Transverse colon (tissue), 4 donors: ENCODE data around the gene C10orf95. TPM values are rescaled to one million over a fixed set of nuclear protein-coding genes. Genes with fewer than 3 reads are reported as not detected.
A peak's percentile ranks its signal among the peaks of the same experiment; 100 is the strongest.
"Not testable (repeated sequence)": the region's sequence is repeated elsewhere in the genome, so short reads cannot be mapped to it uniquely, and the experiment has no call there.

ENCODE experiments used
- DNase-seq: peaks from one replicate; pipeline ENCODE4 v3.0.0-alpha.2; 2019
- H3K27ac ChIP-seq, 4 donors: fragments of 200-600 bp; sonication (generic); 2 replicates each; pipeline ENCODE4 v1.5.1; 2016 to 2018; ENCODE audit warnings: inconsistent platforms in 4 of 4
- H3K27me3 ChIP-seq: fragments of 200-600 bp; sonication (generic); 2 replicates; pipeline ENCODE4 v1.5.1; 2017; ENCODE audit warnings: inconsistent platforms
- H3K36me3 ChIP-seq, 4 donors: fragments of 200-600 bp; sonication (generic); 2 replicates each; pipeline ENCODE4 v1.5.1; 2017 to 2019; ENCODE audit warnings: inconsistent platforms in 4 of 4
- H3K4me1 ChIP-seq, 4 donors: fragments of 200-600 bp; sonication (generic); 2 replicates each; pipeline ENCODE4 v1.5.1; 2017 to 2020; ENCODE audit warnings: inconsistent platforms in 4 of 4
- H3K4me3 ChIP-seq, 4 donors: fragments of 200-600 bp; sonication (generic); 1 replicate in 1 of 4; 2 replicates in 3 of 4; pipeline versions ENCODE4 v1.5.1 to v1.6.1; 2017 to 2019; ENCODE audit warnings: inconsistent platforms in 4 of 4
- H3K9me3 ChIP-seq, 2 donors: fragments of 200-600 bp; sonication (generic); 2 replicates each; pipeline ENCODE4 v1.5.1; 2017 to 2019; ENCODE audit warnings: inconsistent platforms in 2 of 2
- CTCF ChIP-seq, 5 experiments: fragments of 200-600 bp in 3 of 5; fragments of 450-650 bp in 2 of 5; sonication (generic) in 3 of 5; IDR thresholded peaks; 1 replicate in 2 of 5; 2 replicates in 3 of 5; pipeline ENCODE4 v1.5.1; 2016 to 2017; ENCODE audit warnings: antibody characterized with exemption in 5 of 5, inconsistent platforms in 3 of 5, mild to moderate bottlenecking in 2 of 5, moderate library complexity in 1 of 5
- EP300 ChIP-seq: sonication (generic); formaldehyde crosslinking; IDR thresholded peaks from one replicate; pipeline ENCODE4 v1.6.1; 2017; ENCODE audit warnings: antibody characterized with exemption, low read depth
- POLR2A ChIP-seq: fragments of 450-650 bp; IDR thresholded peaks from one replicate; pipeline ENCODE4 v1.6.1; 2016; ENCODE audit warnings: antibody characterized with exemption, mild to moderate bottlenecking, moderate library complexity
- POLR2AphosphoS5 ChIP-seq, 3 donors: sonication (generic); formaldehyde crosslinking; IDR thresholded peaks; one replicate each; pipeline ENCODE4 v1.6.1; 2016; ENCODE audit warnings: antibody characterized with exemption in 3 of 3
- WGBS, 2 donors: methylation state at CpG; one replicate each; pipeline ENCODE4 v1.1.5; 2018; ENCODE audit warnings: low coverage in 1 of 2; 5-methylcytosine and 5-hydroxymethylcytosine counted together
- in situ Hi-C, 4 donors: fragments of 200-750 bp; cut with MboI; loops; one replicate each; pipeline versions ENCODE4 v1.15.0 to v1.15.1; 2017; ENCODE audit warnings: low sequenced_read_pairs in 3 of 4, low pct_ligation_motif_present in 1 of 4, low pct_unique_long_range_greater_than_20kb in 1 of 4
- intact Hi-C: fragments of 100-400 bp; cut with DNase I; formaldehyde crosslinking; loops from one replicate; pipeline ENCODE4 v1.15.1; 2023; ENCODE audit warnings: low total_unique reads
- total RNA-seq, 4 donors: library from RNA; depleted of rRNA; stranded (reverse); fragments of >200 nt; gene quantifications; one replicate each; pipeline ENCODE4 v1.1.0, GENCODE V29; 2016

Gene C10orf95
- total RNA-seq, 4 donors from 2014 or later, result 0.48 to 34.4 (median 1.1) TPM

GRCh38 chr10:102455893-102456471, 4.6 kb upstream of the C10orf95 start:
- no peaks in the 10 kb centered on the region for H3K27me3 ChIP-seq
- no peaks in the 10 kb centered on the region for H3K36me3 ChIP-seq
- H3K9me3 ChIP-seq, result no peaks in the 10 kb centered on the region
- DNase-seq, result peak; percentile 28
- no peak overlapping the region for H3K27ac ChIP-seq
- H3K4me3 ChIP-seq, result no peak overlapping the region
- in situ Hi-C loops, result no loop called here
- no peak for TF ChIP-seq CTCF (IDR thresholded peaks at IDR 0.05)
- no peak for TF ChIP-seq EP300
- TF ChIP-seq POLR2A, result no peak
- WGBS, 2 donors, result 81 to 100% methylated on average over 2 to 7 of the region's 7 CpGs
- H3K4me1 ChIP-seq, result peaks cover 0 to 17% (median 11%) of the 10 kb centered on the region in 4 donors
- intact Hi-C loops, result no loop called here

DNA sequence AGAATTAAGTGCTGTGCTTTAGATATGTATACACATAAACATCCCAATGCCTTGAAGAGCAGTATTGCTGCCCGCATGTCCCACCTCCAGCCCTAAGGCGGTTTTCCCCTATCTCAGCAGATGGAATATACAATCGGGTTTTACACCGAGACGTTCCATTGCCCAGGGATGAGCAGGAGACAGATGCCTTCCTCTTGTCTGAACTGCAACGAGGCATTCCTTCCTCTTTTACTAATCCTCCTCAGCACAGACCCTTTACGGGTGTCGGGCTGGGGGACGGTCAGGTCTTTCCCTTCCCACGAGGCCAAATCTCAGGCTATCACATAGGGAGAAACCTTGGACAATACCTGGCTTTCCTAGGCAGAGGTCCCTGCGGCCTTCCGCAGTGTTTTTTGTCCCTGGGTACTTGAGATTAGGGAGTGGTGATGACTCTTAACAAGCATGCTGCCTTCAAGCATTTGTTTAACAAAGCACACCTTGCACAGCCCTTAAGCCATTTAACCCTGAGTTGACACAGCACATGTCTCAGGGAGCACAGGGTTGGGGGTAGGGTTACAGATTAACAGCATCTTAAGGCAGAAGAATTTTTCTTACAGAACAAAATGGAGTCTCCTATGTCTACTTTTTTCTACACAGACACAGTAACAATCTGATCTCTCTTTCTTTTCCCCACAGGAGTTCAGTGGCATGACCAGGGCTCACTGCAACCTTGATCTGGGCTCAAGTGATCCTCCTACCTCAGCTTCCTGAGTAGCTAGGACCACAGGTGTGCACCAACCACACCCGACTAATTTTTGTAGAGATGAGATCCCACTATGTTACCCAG, 3.5 kb upstream of the C10orf95 start:
- H3K27ac ChIP-seq, DNase-seq, intact Hi-C loops: not testable (repeated sequence)

DNA sequence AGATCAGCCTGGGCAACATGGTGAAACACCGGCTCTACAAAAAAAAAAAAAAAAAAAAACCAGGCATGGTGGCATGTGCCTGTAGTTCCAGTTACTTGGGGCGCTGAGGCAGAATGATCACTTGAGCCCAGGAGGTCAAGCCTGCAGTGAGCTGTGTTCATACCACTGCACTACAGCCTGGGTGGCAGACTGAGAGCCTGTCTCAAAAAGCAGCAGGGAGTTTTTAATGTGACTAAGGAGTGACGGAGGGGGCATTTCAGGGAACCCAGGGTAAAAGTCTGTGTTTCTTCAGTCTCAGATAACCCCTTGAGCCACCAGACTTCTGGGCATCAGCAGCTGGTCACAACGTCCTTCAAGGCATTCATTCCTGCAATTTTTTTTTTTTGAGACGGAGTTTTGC, 2.2 kb upstream of the C10orf95 start:
- H3K27ac ChIP-seq, result peak overlapping the region; percentile 22 to 58 (median 37)
- no peak for DNase-seq
- H3K4me3 ChIP-seq, result no peak overlapping the region
- no peaks in the 10 kb centered on the region for H3K9me3 ChIP-seq
- intact Hi-C loops (no loop called here), in situ Hi-C loops (no loop called here)
- H3K27me3 ChIP-seq, result no peaks in the 10 kb centered on the region
- TF ChIP-seq POLR2A, result no peak
- TF ChIP-seq EP300, result no peak
- no peak for TF ChIP-seq CTCF (IDR thresholded peaks at IDR 0.05)
- no peak for TF ChIP-seq POLR2AphosphoS5 (IDR thresholded peaks at IDR 0.05)
- H3K4me1 ChIP-seq, result peaks cover 4 to 16% (median 9%) of the 10 kb centered on the region in 4 donors
- WGBS, 2 donors, result 80 to 87% methylated on average over 5 of the region's 5 CpGs
- H3K36me3 ChIP-seq, result no peaks in the 10 kb centered on the region

More for the DNA sequence above, 3.5 kb upstream of the C10orf95 start:
- H3K27me3 ChIP-seq, H3K9me3 ChIP-seq, H3K36me3 ChIP-seq, H3K4me3 ChIP-seq, in situ Hi-C loops: not testable (repeated sequence)
- peaks cover 0 to 13% (median 7%) of the 10 kb centered on the region in 4 donors for H3K4me1 ChIP-seq
- WGBS, 2 donors, result 82 to 100% methylated on average over 2 to 13 of the region's 13 CpGs

DNA sequence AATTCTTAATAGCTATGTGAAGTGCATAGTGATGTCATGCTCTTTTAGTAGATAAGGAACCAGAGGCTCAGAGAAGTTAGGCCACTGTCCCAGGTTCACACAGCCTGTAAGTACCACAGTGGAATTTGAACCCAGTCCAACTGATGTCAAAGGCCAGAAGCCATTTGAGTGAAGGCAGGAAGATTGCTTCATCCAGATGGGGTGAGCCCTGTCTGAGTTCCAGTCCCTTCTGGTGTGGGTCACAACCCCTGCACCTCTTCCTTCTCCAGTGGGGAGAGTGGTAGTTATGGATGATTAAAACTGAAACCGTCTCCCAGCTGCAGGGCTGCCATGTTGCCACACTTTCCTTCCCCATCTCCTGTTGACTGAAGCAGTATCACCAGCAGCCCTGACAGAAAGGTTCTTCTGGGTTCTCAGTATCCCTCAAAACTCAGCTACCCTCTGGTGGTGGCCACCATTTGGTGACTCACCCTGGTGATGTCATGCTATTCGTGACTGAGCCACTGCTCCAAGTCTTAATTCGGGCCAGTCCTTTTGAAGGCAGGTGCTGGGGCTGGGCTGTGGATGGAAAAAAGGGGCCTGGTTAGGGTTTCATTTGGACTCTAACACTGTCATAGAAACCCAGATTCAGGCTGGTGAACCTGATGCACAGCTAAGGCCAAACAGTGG, 1.5 kb upstream of the C10orf95 start:
- Histone ChIP-seq H3K27ac (peak overlapping the region; percentile 22 to 58 (median 37)), H3K36me3 (no peaks in the 10 kb centered on the region), H3K27me3 (no peaks in the 10 kb centered on the region), H3K4me3 (no peak overlapping the region), H3K9me3 (no peaks in the 10 kb centered on the region), H3K4me1 (peaks cover 4 to 16% (median 9%) of the 10 kb centered on the region in 4 donors)
- peak; percentile 25 for DNase-seq
- TF ChIP-seq CTCF (IDR thresholded peaks at IDR 0.05), result no peak
- no peak for TF ChIP-seq POLR2AphosphoS5 (IDR thresholded peaks at IDR 0.05)
- no peak for TF ChIP-seq POLR2A
- TF ChIP-seq EP300, result no peak
- intact Hi-C loops, result no loop called here
- in situ Hi-C loops, result no loop called here
- WGBS, 2 donors, result 40 to 59% methylated on average over 1 to 3 of the region's 3 CpGs
